Testis (tissue), 2 donors: ENCODE measurements around the gene BCL11B.

Experiments used
- POLR2A ChIP-seq: fragments of 450-650 bp; IDR thresholded peaks from one replicate; pipeline ENCODE4 v1.6.1; 2017; ENCODE audit warnings: antibody characterized with exemption, mild to moderate bottlenecking, moderate library complexity
- TF ChIP-seq, protein P1 (sequence below), 3 experiments: fragments of 450-650 bp in 2 of 3; fragments of 200-600 bp in 1 of 3; sonication (generic) in 1 of 3; IDR thresholded peaks; one replicate each; pipeline ENCODE4 v1.5.1; 2016 to 2019; ENCODE audit warnings: antibody characterized with exemption in 3 of 3, mild to moderate bottlenecking in 2 of 3, moderate library complexity in 1 of 3

GRCh38 chr14:99265571-99265970 is 6.4 kb downstream of the BCL11B start:
- TF ChIP-seq, protein P1, sequence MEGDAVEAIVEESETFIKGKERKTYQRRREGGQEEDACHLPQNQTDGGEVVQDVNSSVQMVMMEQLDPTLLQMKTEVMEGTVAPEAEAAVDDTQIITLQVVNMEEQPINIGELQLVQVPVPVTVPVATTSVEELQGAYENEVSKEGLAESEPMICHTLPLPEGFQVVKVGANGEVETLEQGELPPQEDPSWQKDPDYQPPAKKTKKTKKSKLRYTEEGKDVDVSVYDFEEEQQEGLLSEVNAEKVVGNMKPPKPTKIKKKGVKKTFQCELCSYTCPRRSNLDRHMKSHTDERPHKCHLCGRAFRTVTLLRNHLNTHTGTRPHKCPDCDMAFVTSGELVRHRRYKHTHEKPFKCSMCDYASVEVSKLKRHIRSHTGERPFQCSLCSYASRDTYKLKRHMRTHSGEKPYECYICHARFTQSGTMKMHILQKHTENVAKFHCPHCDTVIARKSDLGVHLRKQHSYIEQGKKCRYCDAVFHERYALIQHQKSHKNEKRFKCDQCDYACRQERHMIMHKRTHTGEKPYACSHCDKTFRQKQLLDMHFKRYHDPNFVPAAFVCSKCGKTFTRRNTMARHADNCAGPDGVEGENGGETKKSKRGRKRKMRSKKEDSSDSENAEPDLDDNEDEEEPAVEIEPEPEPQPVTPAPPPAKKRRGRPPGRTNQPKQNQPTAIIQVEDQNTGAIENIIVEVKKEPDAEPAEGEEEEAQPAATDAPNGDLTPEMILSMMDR (IDR thresholded peaks at IDR 0.05) = no peak
- no peak for TF ChIP-seq POLR2A
